Measurements from ENCODE around the gene C17orf78. TPM values are rescaled to one million over a fixed set of nuclear protein-coding genes. Genes with fewer than 3 reads are reported as not detected.

The C17orf78 gene
- total and polyA plus RNA-seq, 2 of the 13 experiments (the other 11 are each of a cell fraction or from before 2014, with no cell fraction given), result not detected

DNA sequence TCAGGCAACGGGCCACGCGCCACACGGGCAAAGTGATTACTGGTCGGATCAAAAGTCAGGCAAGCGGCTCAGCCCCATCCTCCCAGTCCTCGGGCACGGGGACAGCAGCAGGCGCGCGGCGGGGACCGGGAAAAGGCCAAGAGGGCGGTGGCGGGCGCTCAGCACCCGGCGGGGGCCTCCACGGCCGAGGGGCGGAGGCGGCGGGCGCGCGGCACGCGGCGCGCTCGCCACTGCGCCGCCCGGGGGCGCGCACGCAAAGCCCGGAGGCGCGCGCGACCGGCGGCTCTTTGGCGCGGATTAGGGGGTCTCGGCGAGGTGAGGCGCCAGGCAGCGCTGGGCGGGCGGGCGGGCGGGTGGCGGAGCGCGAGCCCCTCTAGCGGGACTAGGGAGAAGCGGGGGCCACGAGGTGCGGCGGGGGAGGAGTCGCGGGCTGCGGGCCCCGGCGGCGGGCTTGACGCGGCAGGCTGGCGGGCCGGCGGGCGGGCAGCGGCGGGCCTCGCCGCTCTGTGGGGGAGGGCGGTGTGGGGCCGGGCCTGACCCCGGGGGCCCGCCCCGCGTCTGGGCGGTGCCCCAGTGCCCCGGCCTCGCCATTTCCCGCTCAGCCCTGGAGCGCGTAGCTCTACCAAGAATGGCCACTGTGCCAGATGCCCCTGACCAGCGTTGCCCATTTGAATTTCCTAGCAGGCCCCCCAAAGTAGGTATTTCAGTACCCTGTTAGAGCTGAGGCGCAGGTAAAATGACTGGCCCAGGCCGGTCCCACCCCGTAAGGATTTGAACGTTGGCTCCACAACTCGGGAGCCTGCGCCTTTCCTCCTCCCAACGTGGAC lies 31.1 kb downstream of the C17orf78 start, which contains the start of the genes ACACA and TADA2A (continued):
- TF ChIP-seq MZF1 (CRISPR knock-in tag; IDR thresholded peaks at IDR 0.05; ENCODE audit: borderline replicate concordance) (no peak), ZEB1 (IDR thresholded peaks at IDR 0.05; ENCODE audit: insufficient replicate concordance, low read depth) (no peak), ISX (CRISPR knock-in tag; conservative IDR thresholded peaks at IDR 0.05) (no peak), RBAK (CRISPR knock-in tag; IDR thresholded peaks at IDR 0.05) (no peak), ZFP82 (CRISPR knock-in tag; IDR thresholded peaks at IDR 0.05; ENCODE audit: borderline replicate concordance) (peak; percentile 82; the same call in 1 of the 2 replicates), TOE1 (CRISPR knock-in tag; IDR thresholded peaks at IDR 0.05) (0 out of 2 replicates have a peak, but pooled peaks have one; percentile 9), HDAC6 (IDR thresholded peaks at IDR 0.05; ENCODE audit: low read depth, low read length) (no peak), STAG1 (CRISPR knock-in tag; IDR thresholded peaks at IDR 0.05) (no peak)
- TF ChIP-seq, protein P1, sequence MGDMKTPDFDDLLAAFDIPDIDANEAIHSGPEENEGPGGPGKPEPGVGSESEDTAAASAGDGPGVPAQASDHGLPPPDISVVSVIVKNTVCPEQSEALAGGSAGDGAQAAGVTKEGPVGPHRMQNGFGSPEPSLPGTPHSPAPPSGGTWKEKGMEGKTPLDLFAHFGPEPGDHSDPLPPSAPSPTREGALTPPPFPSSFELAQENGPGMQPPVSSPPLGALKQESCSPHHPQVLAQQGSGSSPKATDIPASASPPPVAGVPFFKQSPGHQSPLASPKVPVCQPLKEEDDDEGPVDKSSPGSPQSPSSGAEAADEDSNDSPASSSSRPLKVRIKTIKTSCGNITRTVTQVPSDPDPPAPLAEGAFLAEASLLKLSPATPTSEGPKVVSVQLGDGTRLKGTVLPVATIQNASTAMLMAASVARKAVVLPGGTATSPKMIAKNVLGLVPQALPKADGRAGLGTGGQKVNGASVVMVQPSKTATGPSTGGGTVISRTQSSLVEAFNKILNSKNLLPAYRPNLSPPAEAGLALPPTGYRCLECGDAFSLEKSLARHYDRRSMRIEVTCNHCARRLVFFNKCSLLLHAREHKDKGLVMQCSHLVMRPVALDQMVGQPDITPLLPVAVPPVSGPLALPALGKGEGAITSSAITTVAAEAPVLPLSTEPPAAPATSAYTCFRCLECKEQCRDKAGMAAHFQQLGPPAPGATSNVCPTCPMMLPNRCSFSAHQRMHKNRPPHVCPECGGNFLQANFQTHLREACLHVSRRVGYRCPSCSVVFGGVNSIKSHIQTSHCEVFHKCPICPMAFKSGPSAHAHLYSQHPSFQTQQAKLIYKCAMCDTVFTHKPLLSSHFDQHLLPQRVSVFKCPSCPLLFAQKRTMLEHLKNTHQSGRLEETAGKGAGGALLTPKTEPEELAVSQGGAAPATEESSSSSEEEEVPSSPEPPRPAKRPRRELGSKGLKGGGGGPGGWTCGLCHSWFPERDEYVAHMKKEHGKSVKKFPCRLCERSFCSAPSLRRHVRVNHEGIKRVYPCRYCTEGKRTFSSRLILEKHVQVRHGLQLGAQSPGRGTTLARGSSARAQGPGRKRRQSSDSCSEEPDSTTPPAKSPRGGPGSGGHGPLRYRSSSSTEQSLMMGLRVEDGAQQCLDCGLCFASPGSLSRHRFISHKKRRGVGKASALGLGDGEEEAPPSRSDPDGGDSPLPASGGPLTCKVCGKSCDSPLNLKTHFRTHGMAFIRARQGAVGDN (CRISPR knock-in tag; IDR thresholded peaks at IDR 0.05), result peak; percentile 84
- TF ChIP-seq, protein P2, sequence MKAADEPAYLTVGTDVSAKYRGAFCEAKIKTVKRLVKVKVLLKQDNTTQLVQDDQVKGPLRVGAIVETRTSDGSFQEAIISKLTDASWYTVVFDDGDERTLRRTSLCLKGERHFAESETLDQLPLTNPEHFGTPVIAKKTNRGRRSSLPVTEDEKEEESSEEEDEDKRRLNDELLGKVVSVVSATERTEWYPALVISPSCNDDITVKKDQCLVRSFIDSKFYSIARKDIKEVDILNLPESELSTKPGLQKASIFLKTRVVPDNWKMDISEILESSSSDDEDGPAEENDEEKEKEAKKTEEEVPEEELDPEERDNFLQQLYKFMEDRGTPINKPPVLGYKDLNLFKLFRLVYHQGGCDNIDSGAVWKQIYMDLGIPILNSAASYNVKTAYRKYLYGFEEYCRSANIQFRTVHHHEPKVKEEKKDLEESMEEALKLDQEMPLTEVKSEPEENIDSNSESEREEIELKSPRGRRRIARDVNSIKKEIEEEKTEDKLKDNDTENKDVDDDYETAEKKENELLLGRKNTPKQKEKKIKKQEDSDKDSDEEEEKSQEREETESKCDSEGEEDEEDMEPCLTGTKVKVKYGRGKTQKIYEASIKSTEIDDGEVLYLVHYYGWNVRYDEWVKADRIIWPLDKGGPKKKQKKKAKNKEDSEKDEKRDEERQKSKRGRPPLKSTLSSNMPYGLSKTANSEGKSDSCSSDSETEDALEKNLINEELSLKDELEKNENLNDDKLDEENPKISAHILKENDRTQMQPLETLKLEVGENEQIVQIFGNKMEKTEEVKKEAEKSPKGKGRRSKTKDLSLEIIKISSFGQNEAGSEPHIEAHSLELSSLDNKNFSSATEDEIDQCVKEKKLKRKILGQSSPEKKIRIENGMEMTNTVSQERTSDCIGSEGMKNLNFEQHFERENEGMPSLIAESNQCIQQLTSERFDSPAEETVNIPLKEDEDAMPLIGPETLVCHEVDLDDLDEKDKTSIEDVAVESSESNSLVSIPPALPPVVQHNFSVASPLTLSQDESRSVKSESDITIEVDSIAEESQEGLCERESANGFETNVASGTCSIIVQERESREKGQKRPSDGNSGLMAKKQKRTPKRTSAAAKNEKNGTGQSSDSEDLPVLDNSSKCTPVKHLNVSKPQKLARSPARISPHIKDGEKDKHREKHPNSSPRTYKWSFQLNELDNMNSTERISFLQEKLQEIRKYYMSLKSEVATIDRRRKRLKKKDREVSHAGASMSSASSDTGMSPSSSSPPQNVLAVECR (CRISPR knock-in tag; IDR thresholded peaks at IDR 0.05; ENCODE audit: borderline replicate concordance), result peak; percentile 55
- TF ChIP-seq, protein P3, sequence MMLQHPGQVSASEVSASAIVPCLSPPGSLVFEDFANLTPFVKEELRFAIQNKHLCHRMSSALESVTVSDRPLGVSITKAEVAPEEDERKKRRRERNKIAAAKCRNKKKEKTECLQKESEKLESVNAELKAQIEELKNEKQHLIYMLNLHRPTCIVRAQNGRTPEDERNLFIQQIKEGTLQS (CRISPR knock-in tag; IDR thresholded peaks at IDR 0.05), result no peak
- TF ChIP-seq, protein P4, sequence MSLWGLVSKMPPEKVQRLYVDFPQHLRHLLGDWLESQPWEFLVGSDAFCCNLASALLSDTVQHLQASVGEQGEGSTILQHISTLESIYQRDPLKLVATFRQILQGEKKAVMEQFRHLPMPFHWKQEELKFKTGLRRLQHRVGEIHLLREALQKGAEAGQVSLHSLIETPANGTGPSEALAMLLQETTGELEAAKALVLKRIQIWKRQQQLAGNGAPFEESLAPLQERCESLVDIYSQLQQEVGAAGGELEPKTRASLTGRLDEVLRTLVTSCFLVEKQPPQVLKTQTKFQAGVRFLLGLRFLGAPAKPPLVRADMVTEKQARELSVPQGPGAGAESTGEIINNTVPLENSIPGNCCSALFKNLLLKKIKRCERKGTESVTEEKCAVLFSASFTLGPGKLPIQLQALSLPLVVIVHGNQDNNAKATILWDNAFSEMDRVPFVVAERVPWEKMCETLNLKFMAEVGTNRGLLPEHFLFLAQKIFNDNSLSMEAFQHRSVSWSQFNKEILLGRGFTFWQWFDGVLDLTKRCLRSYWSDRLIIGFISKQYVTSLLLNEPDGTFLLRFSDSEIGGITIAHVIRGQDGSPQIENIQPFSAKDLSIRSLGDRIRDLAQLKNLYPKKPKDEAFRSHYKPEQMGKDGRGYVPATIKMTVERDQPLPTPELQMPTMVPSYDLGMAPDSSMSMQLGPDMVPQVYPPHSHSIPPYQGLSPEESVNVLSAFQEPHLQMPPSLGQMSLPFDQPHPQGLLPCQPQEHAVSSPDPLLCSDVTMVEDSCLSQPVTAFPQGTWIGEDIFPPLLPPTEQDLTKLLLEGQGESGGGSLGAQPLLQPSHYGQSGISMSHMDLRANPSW (CRISPR knock-in tag; IDR thresholded peaks at IDR 0.05; ENCODE audit: borderline replicate concordance), result no peak
- TF ChIP-seq, protein P5, sequence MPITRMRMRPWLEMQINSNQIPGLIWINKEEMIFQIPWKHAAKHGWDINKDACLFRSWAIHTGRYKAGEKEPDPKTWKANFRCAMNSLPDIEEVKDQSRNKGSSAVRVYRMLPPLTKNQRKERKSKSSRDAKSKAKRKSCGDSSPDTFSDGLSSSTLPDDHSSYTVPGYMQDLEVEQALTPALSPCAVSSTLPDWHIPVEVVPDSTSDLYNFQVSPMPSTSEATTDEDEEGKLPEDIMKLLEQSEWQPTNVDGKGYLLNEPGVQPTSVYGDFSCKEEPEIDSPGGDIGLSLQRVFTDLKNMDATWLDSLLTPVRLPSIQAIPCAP (CRISPR knock-in tag; IDR thresholded peaks at IDR 0.05; ENCODE audit: low read depth), result no peak
